ENCODE data around the gene LSS.
A peak's percentile ranks its signal among the peaks of the same experiment; 100 is the strongest.

Gene LSS

GRCh38 chr21:46155514-46156377, 72.8 kb downstream of the LSS start, which contains the start of gene FTCD:
Gene FTCD (minus strand): TSS chr21:46155579. CDS start chr21:46155523, 56 bp downstream.
- TF ChIP-seq NFIC (IDR thresholded peaks at IDR 0.05) (no peak), FOXM1 (IDR thresholded peaks at IDR 0.05; ENCODE audit: borderline replicate concordance, low read depth) (no peak), TEAD4 (IDR thresholded peaks at IDR 0.05) (no peak), REST (IDR thresholded peaks at IDR 0.05; ENCODE audit: low read depth) (no peak), YY1 (IDR thresholded peaks at IDR 0.05; ENCODE audit: low read depth) (no peak), TCF12 (IDR thresholded peaks at IDR 0.05; ENCODE audit: low read depth) (no peak), CEBPB (IDR thresholded peaks at IDR 0.05) (no peak), EGR1 (IDR thresholded peaks at IDR 0.05) (no peak), USF1 (IDR thresholded peaks at IDR 0.05) (no peak), ZBTB7A (IDR thresholded peaks at IDR 0.05; ENCODE audit: low read depth) (no peak), CREB1 (IDR thresholded peaks at IDR 0.05; ENCODE audit: low read depth) (no peak), MAX (IDR thresholded peaks at IDR 0.05) (no peak)

- TF ChIP-seq EGR1 (IDR thresholded peaks at IDR 0.05) (no peak), RAD21 (IDR thresholded peaks at IDR 0.05; ENCODE audit: low read depth) (no peak), NFIC (IDR thresholded peaks at IDR 0.05) (no peak), YY1 (IDR thresholded peaks at IDR 0.05; ENCODE audit: low read depth) (no peak), TEAD4 (IDR thresholded peaks at IDR 0.05) (no peak), FOXM1 (IDR thresholded peaks at IDR 0.05; ENCODE audit: borderline replicate concordance, low read depth) (no peak), MAX (IDR thresholded peaks at IDR 0.05) (no peak)
These were observed 73.5 kb downstream of the LSS start for GRCh38 chr21:46154955-46155513.

GRCh38 chr21:46154155-46154954, 74.2 kb downstream of the LSS start:
- TF ChIP-seq YY1 (IDR thresholded peaks at IDR 0.05; ENCODE audit: low read depth): no peak
- TF ChIP-seq TEAD4 (IDR thresholded peaks at IDR 0.05): no peak
- TF ChIP-seq TAF1 (IDR thresholded peaks at IDR 0.05; ENCODE audit: low read depth): no peak
- no peak for TF ChIP-seq CREB1 (IDR thresholded peaks at IDR 0.05; ENCODE audit: low read depth)
- TF ChIP-seq TCF12 (IDR thresholded peaks at IDR 0.05; ENCODE audit: low read depth): no peak
- TF ChIP-seq EGR1 (IDR thresholded peaks at IDR 0.05): no peak
- no peak for TF ChIP-seq FOXM1 (IDR thresholded peaks at IDR 0.05; ENCODE audit: borderline replicate concordance, low read depth)
- no peak for TF ChIP-seq RAD21 (IDR thresholded peaks at IDR 0.05; ENCODE audit: low read depth)
- TF ChIP-seq REST (IDR thresholded peaks at IDR 0.05; ENCODE audit: low read depth): no peak
- no peak for TF ChIP-seq USF1 (IDR thresholded peaks at IDR 0.05)
- TF ChIP-seq NFIC (IDR thresholded peaks at IDR 0.05): no peak
- TF ChIP-seq ZBTB7A (IDR thresholded peaks at IDR 0.05; ENCODE audit: low read depth): no peak
- TF ChIP-seq MAX (IDR thresholded peaks at IDR 0.05): no peak
- TF ChIP-seq EP300 (IDR thresholded peaks at IDR 0.05; ENCODE audit: borderline replicate concordance): no peak
- no peak for TF ChIP-seq CEBPB (IDR thresholded peaks at IDR 0.05)

GRCh38 chr21:46153247-46154154, 75.1 kb downstream of the LSS start:
- TF ChIP-seq ZBTB7A (IDR thresholded peaks at IDR 0.05; ENCODE audit: low read depth): 0 out of 2 replicates have a peak, but pooled peaks have one; percentile 78
- no peak for TF ChIP-seq EP300 (IDR thresholded peaks at IDR 0.05; ENCODE audit: borderline replicate concordance)
- peak; percentile 62 for TF ChIP-seq RAD21 (IDR thresholded peaks at IDR 0.05; ENCODE audit: low read depth)
- 0 out of 2 replicates have a peak, but pooled peaks have one; percentile 9 for TF ChIP-seq TEAD4 (IDR thresholded peaks at IDR 0.05)
